ENCODE data around the gene DALRD3. TPM values are rescaled to one million over a fixed set of nuclear protein-coding genes. Genes with fewer than 3 reads are reported as not detected.

The DALRD3 gene
- total RNA-seq, 2 donors from 2014 or later, result 67.6 to 72.6 TPM

DNA sequence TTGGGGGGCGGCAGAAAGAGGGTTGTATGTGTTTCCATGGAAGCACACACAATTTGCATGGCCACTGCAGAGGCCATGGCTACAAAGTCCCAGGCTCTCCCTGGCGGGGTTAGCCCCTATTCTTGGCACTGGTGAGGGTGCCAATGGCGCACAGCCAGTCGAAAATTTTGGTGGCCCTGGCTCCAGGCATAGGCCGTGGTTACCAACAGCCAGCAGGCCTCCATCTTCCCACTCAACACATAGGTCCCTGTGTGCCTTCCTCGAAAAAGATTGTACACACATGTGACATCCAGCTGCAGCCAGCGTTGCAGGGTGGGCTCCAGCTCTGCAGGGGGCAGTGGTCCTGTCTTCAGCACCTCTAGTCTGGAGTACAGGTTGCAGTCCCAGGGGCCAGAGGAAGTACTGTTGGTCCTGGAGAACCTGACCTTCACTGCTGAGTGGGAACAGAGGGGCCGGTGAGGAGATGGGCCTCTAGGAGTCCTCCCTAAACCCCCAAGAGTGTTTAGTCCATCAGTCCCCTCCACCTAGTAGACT, 21.2 kb downstream of the DALRD3 start:
- WGBS, 2 donors, result 79 to 92% methylated on average over 2 to 8 of the region's 8 CpGs
- no peak overlapping the region for H3K27ac ChIP-seq
- intact Hi-C loops (cut with DNase I), result no loop called here
- TF ChIP-seq, protein P1, sequence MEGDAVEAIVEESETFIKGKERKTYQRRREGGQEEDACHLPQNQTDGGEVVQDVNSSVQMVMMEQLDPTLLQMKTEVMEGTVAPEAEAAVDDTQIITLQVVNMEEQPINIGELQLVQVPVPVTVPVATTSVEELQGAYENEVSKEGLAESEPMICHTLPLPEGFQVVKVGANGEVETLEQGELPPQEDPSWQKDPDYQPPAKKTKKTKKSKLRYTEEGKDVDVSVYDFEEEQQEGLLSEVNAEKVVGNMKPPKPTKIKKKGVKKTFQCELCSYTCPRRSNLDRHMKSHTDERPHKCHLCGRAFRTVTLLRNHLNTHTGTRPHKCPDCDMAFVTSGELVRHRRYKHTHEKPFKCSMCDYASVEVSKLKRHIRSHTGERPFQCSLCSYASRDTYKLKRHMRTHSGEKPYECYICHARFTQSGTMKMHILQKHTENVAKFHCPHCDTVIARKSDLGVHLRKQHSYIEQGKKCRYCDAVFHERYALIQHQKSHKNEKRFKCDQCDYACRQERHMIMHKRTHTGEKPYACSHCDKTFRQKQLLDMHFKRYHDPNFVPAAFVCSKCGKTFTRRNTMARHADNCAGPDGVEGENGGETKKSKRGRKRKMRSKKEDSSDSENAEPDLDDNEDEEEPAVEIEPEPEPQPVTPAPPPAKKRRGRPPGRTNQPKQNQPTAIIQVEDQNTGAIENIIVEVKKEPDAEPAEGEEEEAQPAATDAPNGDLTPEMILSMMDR (IDR thresholded peaks at IDR 0.05), result no peak
- TF ChIP-seq POLR2A (IDR thresholded peaks at IDR 0.05), result no peak
- no peaks in the 10 kb centered on the region for H3K9me3 ChIP-seq
- ATAC-seq (no peak), DNase-seq (no peak)
- H3K27me3 ChIP-seq, result no peaks in the 10 kb centered on the region
- H3K4me1 ChIP-seq, result peaks cover 1% of the 10 kb centered on the region
- H3K36me3 ChIP-seq (replicated peaks in 1 of 2; ENCODE audit: insufficient read depth in 1 of 2, low read depth in 2 of 2), result no peaks in the 10 kb centered on the region
- H3K4me3 ChIP-seq, result no peak overlapping the region

DNA sequence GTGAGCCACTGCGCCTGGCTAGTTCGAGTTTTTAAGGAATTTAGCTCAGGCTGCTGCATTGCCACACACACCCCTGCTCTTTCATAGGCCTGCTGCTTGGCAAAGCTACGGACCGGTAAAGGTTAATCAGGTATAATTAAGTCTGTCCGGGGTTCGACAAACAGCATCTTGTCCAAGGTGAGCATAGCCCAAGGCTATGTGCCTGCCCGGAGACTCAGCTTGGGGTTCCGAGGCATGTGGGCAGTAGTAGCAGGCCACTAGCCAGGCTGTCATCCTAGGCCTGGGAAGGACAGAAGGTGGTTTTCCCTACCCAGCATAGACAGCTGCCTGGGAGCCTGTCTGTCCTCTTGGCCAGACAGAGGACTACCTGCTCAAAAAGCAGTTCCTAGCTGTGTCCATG, 21.7 kb downstream of the DALRD3 start:
- Histone ChIP-seq H3K36me3 (replicated peaks in 1 of 2; ENCODE audit: insufficient read depth in 1 of 2, low read depth in 2 of 2) (no peaks in the 10 kb centered on the region), H3K4me3 (no peak overlapping the region), H3K4me1 (peaks cover 6% of the 10 kb centered on the region), H3K27ac (no peak overlapping the region), H3K27me3 (no peaks in the 10 kb centered on the region), H3K9me3 (no peaks in the 10 kb centered on the region)
- 91 to 97% methylated on average over 5 to 8 of the region's 8 CpGs for WGBS, 2 donors
- intact Hi-C loops (cut with DNase I), result no loop called here
- ATAC-seq (no peak), DNase-seq (no peak)
- TF ChIP-seq, protein P1 (IDR thresholded peaks at IDR 0.05), result no peak
- no peak for TF ChIP-seq POLR2A (IDR thresholded peaks at IDR 0.05)

DNA sequence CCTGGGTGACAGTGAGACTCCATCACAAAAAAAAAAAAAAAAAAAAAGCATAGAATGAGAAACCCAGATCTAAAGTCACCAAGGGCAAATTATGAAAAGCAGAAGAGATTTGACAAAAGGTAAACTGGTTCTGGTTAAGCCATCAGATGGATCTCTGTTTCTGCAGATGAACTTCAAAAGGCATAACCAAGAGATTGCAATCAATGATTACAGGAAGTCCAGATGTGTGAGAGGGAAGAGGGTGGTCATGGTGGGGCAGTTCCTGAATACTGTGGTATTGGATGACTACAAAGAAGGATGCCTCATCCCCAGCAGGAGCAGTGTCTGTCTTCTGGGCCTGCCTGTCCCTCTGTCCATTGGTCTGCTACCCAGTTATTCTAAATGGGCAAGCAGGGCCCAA, 24.5 kb downstream of the DALRD3 start:
- no peak for DNase-seq
- TF ChIP-seq POLR2A (IDR thresholded peaks at IDR 0.05), result no peak
- TF ChIP-seq, protein P1 (IDR thresholded peaks at IDR 0.05), result no peak
- no peaks in the 10 kb centered on the region for H3K9me3 ChIP-seq
- H3K27me3 ChIP-seq, result no peaks in the 10 kb centered on the region
- intact Hi-C loops (cut with DNase I), result no loop called here
- H3K27ac ChIP-seq, result no peak overlapping the region
- no peaks in the 10 kb centered on the region for H3K36me3 ChIP-seq (replicated peaks in 1 of 2; ENCODE audit: insufficient read depth in 1 of 2, low read depth in 2 of 2)
- H3K4me3 ChIP-seq, result no peak overlapping the region
- ATAC-seq, result no peak
- peaks cover 25% of the 10 kb centered on the region for H3K4me1 ChIP-seq

DNA sequence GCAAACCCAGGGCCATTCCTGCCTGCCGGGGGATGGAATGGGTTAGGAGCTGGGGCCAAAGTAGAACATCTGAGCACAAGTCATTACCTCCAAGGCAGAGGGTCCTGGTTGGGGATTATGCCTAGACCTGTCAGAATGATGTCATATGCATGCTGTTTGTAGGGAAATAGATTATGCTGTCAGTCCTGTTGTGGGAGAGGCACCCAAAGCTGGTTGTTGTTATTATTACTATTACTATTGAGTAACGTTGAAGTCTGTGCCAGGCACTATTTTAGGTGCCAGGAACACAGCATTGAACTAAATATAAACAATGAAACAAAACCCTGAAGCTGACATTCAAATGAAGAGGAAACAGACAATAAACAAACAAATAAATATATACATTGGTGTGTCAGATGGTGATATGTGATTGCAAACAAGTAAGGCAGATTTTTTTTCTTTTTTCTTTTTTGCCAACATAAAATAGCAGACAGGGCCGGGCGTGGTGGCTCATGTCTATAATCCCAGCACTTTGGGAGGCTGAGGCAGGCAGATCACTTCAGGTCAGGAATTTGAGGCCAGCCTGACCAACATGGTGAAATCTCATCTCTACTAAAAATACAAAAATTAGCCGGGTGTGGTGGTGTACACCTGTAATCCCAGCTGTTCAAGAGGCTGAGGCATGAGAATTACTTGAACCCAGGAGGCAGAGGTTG, 26.4 kb downstream of the DALRD3 start:
- Histone ChIP-seq H3K36me3 (replicated peaks in 1 of 2; ENCODE audit: insufficient read depth in 1 of 2, low read depth in 2 of 2) (no peaks in the 10 kb centered on the region), H3K9me3 (no peaks in the 10 kb centered on the region), H3K27ac (peak overlapping the region in 1 of 4 donors; percentile 85), H3K4me3 (no peak overlapping the region), H3K4me1 (peaks cover 32% of the 10 kb centered on the region), H3K27me3 (no peaks in the 10 kb centered on the region)
- no peak for DNase-seq
- WGBS, 2 donors, result 66 to 72% methylated on average over 5 of the region's 5 CpGs
- no peak for ATAC-seq
- no peak for TF ChIP-seq POLR2A (IDR thresholded peaks at IDR 0.05)
- TF ChIP-seq, protein P1 (IDR thresholded peaks at IDR 0.05), result no peak
- intact Hi-C loops (cut with DNase I), result no loop called here

All from body of pancreas (tissue), 4 donors.